GM19240 (cell line): ENCODE measurements around the gene AAR2.

Experiments used
- DNase-seq: peaks from one replicate; pipeline ENCODE4 v3.0.0; 2011; ENCODE audit warnings: low spot score; ENCODE audit not compliant: insufficient read length

AAR2 gene

GRCh38 chr20:36217226-36217625 lies 19.1 kb upstream of the AAR2 start:
- DNase-seq = no peak

- DNase-seq = no peak
Observed at GRCh38 chr20:36218380-36219064, 17.8 kb upstream of the AAR2 start.

- no peak for DNase-seq
Observed at GRCh38 chr20:36219671-36220220, 16.5 kb upstream of the AAR2 start.

GRCh38 chr20:36225666-36226065 lies 10.6 kb upstream of the AAR2 start:
- no peak for DNase-seq

GRCh38 chr20:36228770-36229169 lies 7.5 kb upstream of the AAR2 start:
- no peak for DNase-seq

- no peak for DNase-seq
Observed at GRCh38 chr20:36230019-36230418, 6.3 kb upstream of the AAR2 start.

- no peak for DNase-seq
Observed at GRCh38 chr20:36231331-36231730, 4.9 kb upstream of the AAR2 start.

- no peak for DNase-seq
Observed at GRCh38 chr20:36234771-36235320, 1.4 kb upstream of the AAR2 start.

DNA sequence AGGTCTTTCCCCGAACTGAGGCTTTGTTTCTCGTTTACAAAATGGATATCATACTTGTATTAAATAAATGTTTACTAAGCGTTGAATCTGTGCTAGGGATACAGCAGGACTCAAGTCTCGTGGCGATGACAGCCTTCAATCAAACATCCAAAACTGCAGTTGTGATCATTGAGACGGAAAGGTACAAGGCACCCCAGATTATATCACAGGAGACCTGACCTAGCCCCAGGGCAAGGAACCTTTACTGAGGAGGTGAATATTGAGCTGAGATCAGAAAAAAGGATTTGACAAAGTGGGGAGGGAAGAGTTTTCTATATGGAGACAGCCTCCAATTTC lies 476 bp downstream of the AAR2 start:
- no peak for DNase-seq

DNA sequence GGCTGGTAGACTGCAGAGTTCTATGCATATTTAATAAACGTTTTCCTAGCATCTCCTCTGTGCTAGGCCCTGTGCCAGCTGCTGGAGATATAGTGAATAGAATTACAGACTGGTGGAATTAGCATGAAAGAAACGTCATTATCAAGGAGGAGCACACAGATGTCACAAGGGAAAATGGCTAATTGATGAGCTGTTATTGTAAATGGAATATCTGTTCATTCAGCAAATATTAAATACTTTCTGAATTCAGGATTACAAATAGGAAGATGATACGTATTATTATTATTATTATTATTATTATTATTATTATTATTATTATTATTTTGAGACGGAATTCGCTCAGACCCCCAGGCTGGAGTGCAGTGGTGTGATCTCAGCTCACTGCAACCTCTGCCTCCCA lies 1.2 kb downstream of the AAR2 start:
- no peak for DNase-seq

GRCh38 chr20:36238153-36238552 lies 1.9 kb downstream of the AAR2 start:
- no peak for DNase-seq

- no peak for DNase-seq
Observed at GRCh38 chr20:36238760-36239159, 2.5 kb downstream of the AAR2 start.

DNA sequence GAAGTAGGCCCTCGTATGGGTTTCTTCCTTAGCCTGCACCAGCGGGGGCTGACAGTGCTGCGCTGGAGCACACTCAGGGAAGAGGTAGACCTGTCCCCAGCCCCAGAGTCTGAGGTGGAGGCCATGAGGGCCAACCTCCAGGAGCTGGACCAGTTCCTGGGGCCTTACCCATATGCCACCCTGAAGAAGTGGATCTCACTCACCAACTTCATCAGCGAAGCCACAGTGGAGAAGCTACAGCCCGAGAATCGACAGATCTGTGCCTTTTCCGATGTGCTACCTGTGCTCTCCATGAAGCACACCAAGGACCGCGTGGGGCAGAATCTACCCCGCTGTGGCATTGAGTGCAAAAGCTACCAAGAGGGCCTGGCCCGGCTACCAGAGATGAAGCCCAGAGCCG lies 3.8 kb downstream of the AAR2 start:
- DNase-seq = no peak

GRCh38 chr20:36241678-36242077 lies 5.4 kb downstream of the AAR2 start:
- no peak for DNase-seq

GRCh38 chr20:36243726-36244125 lies 7.4 kb downstream of the AAR2 start:
- DNase-seq = no peak

DNA sequence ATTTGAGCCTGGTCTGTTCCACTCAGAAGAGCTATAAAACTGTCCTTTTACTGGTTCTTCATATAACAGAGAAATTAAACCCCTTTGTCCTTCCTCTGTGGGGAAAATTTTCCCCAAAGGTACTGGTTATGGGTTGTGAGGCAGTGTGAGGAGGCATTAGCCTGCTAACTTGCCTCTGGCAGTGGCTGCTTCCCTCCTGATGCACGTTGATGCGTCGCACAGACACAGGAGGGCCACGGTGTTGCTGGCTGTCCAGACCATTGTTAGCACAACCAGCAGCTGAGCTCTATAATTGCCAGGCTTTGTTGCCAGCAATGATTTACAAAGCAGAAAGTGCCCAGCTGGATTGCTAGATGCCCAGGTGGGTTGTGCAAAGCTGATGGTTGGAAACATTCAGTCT lies 10.1 kb downstream of the AAR2 start:
- no peak for DNase-seq

- DNase-seq = no peak
Observed at GRCh38 chr20:36248836-36249235, 12.6 kb downstream of the AAR2 start.

- no peak for DNase-seq
Observed at GRCh38 chr20:36249450-36249849, 13.2 kb downstream of the AAR2 start.

- DNase-seq = no peak
Observed at GRCh38 chr20:36251426-36251825, 15.1 kb downstream of the AAR2 start.

DNA sequence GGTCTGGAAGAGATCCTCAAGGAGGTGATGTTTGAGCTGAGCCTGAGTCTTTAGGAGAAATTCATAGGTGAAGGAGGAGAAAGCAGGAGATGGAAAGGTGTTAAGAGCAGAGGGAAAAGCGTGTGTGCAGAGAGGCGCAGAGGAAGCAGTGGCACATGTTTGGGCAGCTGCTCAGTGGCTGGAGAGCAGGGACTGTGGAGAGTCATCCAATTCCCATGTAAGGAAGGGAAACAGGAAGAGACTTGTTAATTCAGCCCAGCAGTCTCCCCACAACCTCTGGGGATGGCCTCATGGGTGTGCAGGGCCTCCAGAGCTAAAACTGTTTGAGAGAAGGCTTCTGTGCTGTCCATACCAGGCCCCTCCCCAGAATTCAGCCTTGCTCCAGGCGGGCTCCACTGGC lies 16.2 kb downstream of the AAR2 start:
- DNase-seq = no peak

- DNase-seq = no peak
Observed at GRCh38 chr20:36253036-36253435, 16.8 kb downstream of the AAR2 start.

- no peak for DNase-seq
Observed at GRCh38 chr20:36254076-36254475, 17.8 kb downstream of the AAR2 start.

DNA sequence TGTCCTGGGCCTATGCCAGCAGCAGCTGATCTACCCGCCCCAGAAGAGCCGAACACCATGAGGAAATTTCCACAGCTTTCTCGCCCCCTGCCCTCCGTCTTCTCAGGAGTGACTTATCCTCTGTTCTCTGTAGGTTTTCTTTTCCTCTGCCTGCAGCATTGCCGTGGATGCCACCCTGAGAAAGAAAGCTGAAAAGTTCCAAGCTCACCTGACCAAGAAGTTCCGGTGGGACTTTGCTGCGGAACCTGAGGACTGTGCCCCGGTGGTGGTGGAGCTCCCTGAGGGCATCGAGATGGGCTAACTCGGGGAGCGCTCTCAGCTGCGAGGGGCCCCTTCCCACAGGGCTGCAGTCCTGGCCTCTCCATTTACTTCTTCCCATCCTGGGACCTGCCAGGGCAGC lies 19.2 kb downstream of the AAR2 start:
- DNase-seq = no peak
